Measurements from ENCODE around the gene TJP2.

DNA sequence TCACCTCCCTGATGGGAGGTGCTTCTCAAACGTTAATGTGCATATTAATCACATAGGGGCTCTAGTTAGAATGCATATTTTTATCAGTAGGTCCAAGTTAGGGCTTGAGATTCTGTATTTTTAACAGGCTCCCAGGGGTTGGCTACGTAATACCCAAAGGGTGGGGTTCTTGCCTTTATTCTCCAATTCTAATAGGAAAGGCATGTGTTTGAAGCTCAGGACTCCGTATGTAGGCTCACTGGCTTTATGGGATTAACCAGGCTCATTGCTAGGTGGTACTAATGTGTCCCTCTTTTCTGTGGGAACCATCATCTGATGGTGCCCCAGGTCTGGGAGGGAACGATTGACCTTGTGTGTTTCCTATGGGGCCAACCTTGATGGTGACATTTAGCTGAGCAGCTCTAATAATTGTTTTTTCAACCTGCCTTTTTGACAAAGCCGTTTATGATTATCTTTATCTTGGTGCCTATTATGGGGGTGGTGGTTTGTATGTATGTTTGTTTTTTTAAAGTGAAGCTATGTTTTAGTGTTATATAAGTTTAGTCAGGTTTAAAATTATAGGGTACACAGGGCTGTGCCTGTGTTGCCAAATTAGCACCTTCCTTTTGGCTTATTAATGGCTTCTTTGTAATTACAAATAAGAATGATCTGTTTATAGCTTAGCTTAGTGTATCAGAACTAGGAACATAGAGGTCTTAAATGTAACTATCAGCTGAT, 20.8 kb downstream of the TJP2 start:
- TF ChIP-seq POLR2A (IDR thresholded peaks at IDR 0.05; ENCODE audit: low read length) (no peak), GATA1 (IDR thresholded peaks at IDR 0.05; ENCODE audit: low read depth, low read length) (no peak)
